ENCODE results near the gene CCDC148.

The CCDC148 gene

DNA sequence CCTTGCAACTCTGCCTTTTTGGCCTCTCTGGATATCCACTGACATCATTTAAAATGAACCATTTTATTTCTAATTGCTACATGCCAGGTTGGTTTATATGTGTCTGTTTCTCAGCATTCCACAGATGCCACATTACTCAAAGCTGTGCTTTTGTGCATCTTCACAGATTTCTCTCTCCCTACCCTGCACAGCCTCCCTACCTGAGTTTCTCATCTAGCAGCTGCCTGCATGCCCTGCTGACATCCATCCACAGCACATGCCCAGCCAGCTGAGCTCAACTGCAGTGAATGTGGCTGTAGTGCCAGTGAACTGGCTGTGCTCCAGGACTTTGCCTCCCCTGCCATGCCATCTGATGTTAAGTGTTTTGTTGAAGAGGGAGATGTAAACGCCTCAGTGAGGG is 44.7 kb upstream of the CCDC148 start:
- Histone ChIP-seq H3K27ac (no peak overlapping the region), H3K9me3 (ENCODE audit: control insufficient read depth, low read length) (no peaks in the 10 kb centered on the region), H3K9ac (no peak overlapping the region), H3K27me3 (ENCODE audit: control insufficient read depth, insufficient read depth, low read length) (no peaks in the 10 kb centered on the region), H3K4me1 (peaks cover 35% of the 10 kb centered on the region), H3K36me3 (ENCODE audit: control insufficient read depth, insufficient read depth, low read length) (no peaks in the 10 kb centered on the region), H2AFZ (no peak overlapping the region), H3K79me2 (peaks cover 5% of the 10 kb centered on the region), H3K4me2 (ENCODE audit: low read length) (no peak overlapping the region), H3K4me3 (ENCODE audit: low read depth, low read length) (no peak overlapping the region)
- TF ChIP-seq, protein P1, sequence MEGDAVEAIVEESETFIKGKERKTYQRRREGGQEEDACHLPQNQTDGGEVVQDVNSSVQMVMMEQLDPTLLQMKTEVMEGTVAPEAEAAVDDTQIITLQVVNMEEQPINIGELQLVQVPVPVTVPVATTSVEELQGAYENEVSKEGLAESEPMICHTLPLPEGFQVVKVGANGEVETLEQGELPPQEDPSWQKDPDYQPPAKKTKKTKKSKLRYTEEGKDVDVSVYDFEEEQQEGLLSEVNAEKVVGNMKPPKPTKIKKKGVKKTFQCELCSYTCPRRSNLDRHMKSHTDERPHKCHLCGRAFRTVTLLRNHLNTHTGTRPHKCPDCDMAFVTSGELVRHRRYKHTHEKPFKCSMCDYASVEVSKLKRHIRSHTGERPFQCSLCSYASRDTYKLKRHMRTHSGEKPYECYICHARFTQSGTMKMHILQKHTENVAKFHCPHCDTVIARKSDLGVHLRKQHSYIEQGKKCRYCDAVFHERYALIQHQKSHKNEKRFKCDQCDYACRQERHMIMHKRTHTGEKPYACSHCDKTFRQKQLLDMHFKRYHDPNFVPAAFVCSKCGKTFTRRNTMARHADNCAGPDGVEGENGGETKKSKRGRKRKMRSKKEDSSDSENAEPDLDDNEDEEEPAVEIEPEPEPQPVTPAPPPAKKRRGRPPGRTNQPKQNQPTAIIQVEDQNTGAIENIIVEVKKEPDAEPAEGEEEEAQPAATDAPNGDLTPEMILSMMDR (IDR thresholded peaks at IDR 0.05), result no peak

DNA sequence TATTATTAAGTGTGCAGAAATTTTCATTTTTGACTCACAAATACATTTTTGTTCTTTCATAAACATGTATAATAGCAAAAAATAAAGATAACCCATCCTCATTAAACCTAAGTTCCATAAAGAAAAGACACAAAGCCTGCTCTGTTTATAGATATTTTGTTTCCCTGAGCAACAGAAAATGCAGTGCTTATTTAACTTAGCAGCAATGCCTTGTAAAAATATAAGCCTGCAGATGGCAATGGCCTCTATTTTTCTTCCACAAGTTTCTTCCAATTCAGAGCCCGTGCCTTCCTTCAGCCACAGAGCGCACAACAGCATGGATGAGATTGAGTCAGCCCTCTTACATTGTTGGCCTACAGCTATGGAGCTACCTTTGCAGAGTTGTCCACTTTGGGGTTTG is 43.8 kb upstream of the CCDC148 start:
- Histone ChIP-seq H3K36me3 (ENCODE audit: control insufficient read depth, insufficient read depth, low read length) (no peaks in the 10 kb centered on the region), H3K9ac (no peak overlapping the region), H3K4me2 (ENCODE audit: low read length) (no peak overlapping the region), H3K4me3 (ENCODE audit: low read depth, low read length) (no peak overlapping the region), H2AFZ (no peak overlapping the region), H3K27me3 (ENCODE audit: control insufficient read depth, insufficient read depth, low read length) (no peaks in the 10 kb centered on the region), H3K27ac (no peak overlapping the region), H3K4me1 (peaks cover 34% of the 10 kb centered on the region), H3K9me3 (ENCODE audit: control insufficient read depth, low read length) (no peaks in the 10 kb centered on the region), H3K79me2 (peaks cover 5% of the 10 kb centered on the region)
- TF ChIP-seq, protein P1 (IDR thresholded peaks at IDR 0.05), result no peak

DNA sequence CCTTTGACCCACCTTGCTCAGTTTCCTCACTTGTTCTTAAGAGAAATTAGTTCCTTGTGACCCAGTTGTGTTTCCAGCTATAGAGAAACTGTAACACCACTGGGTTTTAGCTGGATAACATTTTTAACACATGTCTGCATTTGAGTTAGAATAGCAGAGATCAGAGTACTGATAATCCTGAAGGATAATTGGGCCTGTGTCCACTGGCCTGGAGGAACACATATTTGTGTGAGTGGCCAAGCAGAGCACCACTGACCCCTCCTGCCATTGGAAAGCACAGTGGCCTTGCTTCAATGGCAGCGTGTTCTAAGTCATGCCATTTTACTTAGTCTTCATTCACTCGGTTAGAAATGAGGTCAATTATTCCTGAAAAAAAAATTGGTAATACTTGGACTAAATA is 42.8 kb upstream of the CCDC148 start:
- Histone ChIP-seq H3K9ac (no peak overlapping the region), H3K27ac (no peak overlapping the region), H3K27me3 (ENCODE audit: control insufficient read depth, insufficient read depth, low read length) (no peaks in the 10 kb centered on the region), H2AFZ (no peak overlapping the region), H3K79me2 (peaks cover 7% of the 10 kb centered on the region), H3K4me1 (peaks cover 26% of the 10 kb centered on the region), H3K4me3 (ENCODE audit: low read depth, low read length) (no peak overlapping the region), H3K4me2 (ENCODE audit: low read length) (no peak overlapping the region), H3K36me3 (ENCODE audit: control insufficient read depth, insufficient read depth, low read length) (no peaks in the 10 kb centered on the region), H3K9me3 (ENCODE audit: control insufficient read depth, low read length) (no peaks in the 10 kb centered on the region)
- TF ChIP-seq, protein P1 (IDR thresholded peaks at IDR 0.05), result no peak

DNA sequence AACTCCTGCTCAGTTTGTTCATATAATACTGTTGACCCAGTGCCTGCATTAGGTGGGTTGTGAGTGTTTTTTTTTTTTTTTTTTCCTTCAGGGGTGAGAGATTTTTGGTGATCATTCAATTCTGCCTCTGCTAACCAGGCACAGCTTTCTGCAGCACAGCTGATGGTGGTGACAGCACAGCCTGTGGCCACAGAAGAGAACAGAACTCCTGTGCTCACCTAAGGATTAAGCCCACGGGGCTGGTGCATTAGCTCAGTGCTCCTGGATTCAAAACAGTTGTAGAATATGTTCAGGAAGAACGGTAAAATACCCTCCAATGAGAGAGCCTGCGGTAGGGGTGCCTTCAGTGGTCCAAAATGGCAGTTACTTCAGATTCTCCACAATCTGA is 42.2 kb upstream of the CCDC148 start:
- H3K27ac ChIP-seq, result no peak overlapping the region
- H3K36me3 ChIP-seq (ENCODE audit: control insufficient read depth, insufficient read depth, low read length), result no peaks in the 10 kb centered on the region
- no peaks in the 10 kb centered on the region for H3K27me3 ChIP-seq (ENCODE audit: control insufficient read depth, insufficient read depth, low read length)
- TF ChIP-seq, protein P1 (IDR thresholded peaks at IDR 0.05), result no peak
- H3K9me3 ChIP-seq (ENCODE audit: control insufficient read depth, low read length), result no peaks in the 10 kb centered on the region
- H3K4me2 ChIP-seq (ENCODE audit: low read length), result no peak overlapping the region
- peaks cover 7% of the 10 kb centered on the region for H3K79me2 ChIP-seq
- H3K4me1 ChIP-seq, result peaks cover 24% of the 10 kb centered on the region
- no peak overlapping the region for H2AFZ ChIP-seq
- H3K4me3 ChIP-seq (ENCODE audit: low read depth, low read length), result no peak overlapping the region
- H3K9ac ChIP-seq, result no peak overlapping the region

DNA sequence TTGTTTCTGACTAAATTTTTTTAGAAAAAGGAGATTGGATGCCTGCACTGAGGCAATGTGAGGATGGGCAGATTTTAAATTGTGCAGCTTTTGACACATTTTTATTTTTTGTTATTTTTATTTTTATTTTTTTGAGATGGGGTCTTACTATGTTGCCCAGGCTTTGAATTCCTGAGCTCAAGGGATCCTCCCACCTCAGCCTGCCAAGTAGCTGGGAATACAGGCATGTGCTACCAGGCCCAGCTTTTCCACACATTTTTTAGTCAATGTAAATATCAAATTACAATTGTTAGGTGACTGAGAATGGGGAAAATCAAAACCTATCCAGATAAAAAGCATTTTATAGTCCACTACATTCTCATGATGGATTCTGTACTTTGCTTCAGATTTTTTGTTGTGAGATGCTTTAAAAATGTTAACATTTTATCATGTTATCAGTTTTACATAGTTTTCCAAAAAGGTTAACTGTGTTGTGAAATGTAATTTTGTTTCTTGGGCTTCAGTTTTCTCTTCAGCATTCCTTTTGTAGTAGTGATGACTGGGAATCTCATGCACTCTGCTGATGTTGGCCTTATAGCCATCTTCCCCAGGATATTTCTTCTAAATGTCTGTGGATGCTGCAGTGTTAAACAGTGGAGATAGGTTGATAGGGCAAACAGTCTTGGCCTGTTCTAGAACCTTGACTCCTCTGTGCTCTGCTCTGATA is 41.6 kb upstream of the CCDC148 start:
- Histone ChIP-seq H3K27ac (no peak overlapping the region), H3K9ac (no peak overlapping the region), H3K4me2 (ENCODE audit: low read length) (no peak overlapping the region), H3K4me3 (ENCODE audit: low read depth, low read length) (no peak overlapping the region), H3K9me3 (ENCODE audit: control insufficient read depth, low read length) (no peaks in the 10 kb centered on the region), H3K4me1 (peaks cover 24% of the 10 kb centered on the region), H3K27me3 (ENCODE audit: control insufficient read depth, insufficient read depth, low read length) (no peaks in the 10 kb centered on the region), H2AFZ (no peak overlapping the region), H3K36me3 (ENCODE audit: control insufficient read depth, insufficient read depth, low read length) (no peaks in the 10 kb centered on the region), H3K79me2 (peaks cover 7% of the 10 kb centered on the region)
- TF ChIP-seq, protein P1 (IDR thresholded peaks at IDR 0.05), result no peak

All from parathyroid adenoma (tissue), 2 donors.